Umbilical cord (tissue), 2 donors: ENCODE results near the gene ZCWPW1. TPM values are rescaled to one million over a fixed set of nuclear protein-coding genes. Genes with fewer than 3 reads are reported as not detected.
"Not testable (repeated sequence)": the region's sequence is repeated elsewhere in the genome, so short reads cannot be mapped to it uniquely, and the experiment has no call there.

Experiments
- DNase-seq: peaks from one replicate; pipeline ENCODE4 v3.0.0-alpha.2; 2015; ENCODE audit warnings: low spot score
- total RNA-seq: library from RNA; depleted of rRNA; stranded (reverse); fragments of >200 nt; gene quantifications from one replicate; pipeline ENCODE4 v1.2.3, GENCODE V29; 2014; ENCODE audit warnings: low replicate concordance; ENCODE audit not compliant: insufficient read depth

Gene ZCWPW1
- total RNA-seq, 1 donor from 2014 or later, result 11.8 TPM

DNA sequence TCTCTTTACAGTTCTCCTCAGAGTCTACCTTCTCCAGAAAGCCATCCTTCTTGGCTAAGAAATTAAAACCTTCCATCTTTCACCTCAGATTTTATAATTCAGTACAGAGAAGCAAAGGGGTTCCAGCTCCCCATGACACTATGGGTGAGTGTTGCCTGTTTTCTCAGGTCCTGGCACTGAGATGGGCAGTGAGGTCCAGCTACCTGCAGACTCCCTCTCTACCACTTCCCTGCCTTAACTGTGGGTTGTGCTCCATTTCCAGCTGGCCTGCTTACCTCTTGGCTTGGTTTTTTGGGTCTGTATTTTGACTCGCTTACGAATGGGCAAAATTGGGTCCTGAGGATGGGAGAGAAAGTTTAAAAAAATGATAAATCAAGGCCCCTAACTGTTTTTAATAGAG is 26.3 kb downstream of the ZCWPW1 start:
- no peak for DNase-seq

DNA sequence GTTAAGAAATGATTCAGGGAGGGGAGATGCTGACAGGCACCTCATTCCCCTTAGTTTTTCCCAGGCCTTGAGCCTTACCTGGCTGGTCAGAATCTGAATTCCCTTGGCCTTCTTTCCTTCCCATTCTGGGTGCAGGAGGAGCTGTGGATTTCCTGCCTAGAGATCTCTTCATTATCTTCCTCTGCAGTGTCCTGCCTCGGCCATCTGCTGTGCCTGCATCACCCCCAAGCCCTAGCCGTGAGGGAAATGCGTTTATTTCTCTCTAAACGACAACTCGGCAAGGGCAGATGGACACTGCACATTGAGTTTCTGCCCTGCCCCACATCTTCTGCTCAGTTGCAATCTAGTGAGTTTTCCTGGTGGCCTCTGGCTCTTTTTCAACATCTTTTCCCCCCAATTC is 26.7 kb downstream of the ZCWPW1 start:
- DNase-seq, result no peak

DNA sequence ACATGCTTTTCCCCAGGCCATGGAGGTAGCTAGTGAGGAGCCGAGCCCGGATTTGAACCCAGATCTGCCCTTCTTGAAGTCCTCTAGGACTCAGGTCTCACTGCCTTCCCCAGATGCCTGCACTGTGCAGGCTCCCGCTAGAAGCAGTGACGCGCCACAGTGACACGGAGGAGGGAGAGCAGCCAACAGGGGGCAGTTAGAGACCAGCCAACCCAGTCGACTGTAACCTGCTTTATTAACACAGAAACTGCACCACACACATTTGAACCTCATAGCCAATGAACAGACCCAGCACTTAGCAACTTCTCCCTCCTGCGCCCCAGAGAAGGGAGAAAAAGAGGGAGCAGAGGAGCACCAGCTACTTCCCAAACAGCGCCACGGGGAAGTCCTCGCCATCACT is 27.8 kb downstream of the ZCWPW1 start:
- no peak for DNase-seq

DNA sequence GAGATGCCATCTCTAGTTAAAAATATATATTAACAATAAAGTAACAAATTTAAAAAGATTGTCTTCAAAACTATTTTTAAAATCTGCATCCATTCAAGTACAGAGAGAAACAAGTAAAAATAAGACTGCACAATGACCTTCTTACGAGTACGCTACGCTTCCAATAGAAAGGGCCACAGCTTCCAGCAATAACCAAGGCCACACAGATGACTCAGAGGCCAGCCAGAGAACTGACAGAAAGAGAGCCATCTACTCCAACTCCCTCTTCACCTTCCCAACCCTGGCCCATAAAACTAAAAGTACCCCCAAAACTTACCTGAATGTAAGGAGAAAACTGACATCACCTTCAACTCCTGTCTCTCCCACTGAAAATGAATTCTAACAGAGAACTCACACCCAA is 28.5 kb downstream of the ZCWPW1 start:
- no peak for DNase-seq

DNA sequence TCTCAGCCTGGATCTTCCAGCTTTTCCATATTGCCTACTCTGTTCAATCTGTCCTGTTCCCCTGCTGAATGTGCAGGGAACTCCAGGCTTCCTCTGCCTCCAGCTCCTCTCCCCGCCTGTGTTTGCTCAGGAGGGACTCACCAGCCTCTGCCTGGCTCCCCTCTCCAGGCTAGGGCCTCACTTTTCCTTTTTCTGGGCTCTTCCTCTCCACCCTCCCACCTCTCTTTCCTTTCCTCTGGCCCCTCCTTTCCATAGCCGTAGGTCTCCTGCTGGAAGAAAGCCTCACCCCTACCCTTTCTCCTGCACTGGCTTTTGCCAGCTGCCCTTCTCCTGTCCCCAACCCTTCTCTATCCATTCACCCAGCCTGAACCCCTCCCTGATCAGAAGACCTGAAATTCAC is 30.3 kb downstream of the ZCWPW1 start:
- DNase-seq, result no peak

DNA sequence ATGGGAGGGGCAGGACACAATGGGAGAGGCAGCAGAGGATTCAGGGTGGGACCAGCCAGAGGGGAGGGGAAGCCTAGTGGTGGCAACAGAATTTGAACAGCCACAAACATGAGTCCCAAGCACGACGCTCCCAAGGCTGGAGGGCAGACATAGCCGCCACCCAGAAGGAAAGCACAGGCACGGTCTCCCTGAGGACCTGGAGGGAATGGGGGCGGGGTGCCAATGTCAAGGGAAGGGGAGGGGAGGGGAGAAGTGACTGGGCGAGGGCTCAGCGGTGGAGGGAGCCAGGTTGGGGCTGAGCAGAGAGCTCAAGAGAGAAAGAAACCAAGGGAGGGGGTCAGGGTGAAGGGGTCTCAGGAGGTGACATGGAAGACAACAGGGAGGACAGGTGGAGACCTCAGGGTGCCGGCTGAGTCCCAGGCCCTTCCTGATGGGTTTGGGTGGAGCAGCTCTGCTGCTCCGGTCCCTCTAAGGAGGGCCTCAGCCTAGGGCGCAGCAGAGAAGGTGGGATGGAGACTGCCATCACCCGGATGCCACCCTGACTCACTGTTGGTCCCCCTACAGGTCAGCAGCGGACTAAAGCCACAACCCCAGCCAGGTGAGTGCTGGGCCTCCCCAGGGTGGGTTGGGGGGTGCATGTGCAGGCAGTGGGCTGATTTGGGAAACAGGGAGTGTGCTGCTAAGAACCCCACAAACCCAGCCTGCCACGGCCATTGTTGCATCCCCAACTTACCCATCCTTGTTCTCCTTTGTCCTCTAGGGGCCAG is 31.0 kb downstream of the ZCWPW1 start:
- no peak for DNase-seq

DNA sequence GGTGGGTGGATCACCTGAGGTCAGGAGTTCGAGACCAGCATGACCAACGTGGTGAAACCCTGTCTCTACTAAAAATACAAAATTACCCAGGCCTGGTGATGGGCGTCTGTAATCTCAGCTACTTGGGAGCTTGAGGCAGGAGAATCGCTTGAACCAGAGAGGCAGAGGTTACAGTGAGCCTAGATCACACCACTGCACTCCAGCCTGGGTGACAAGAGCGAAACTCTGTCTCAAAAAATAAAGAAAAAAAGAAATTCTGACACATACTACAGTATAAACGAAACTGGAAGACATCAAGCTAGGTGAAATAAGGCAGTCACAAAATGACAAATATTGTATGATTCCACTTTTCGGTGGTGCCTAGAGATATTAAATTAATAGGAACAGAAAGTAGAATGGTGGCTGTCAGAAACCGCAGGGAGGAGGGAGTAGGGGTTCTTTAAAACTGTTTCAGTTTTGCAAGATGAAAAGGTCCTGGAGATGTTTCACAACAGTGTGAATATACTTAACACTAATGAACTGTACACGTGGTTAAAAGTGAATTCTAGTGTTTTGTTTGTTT is 32.0 kb downstream of the ZCWPW1 start:
- no peak for DNase-seq

DNA sequence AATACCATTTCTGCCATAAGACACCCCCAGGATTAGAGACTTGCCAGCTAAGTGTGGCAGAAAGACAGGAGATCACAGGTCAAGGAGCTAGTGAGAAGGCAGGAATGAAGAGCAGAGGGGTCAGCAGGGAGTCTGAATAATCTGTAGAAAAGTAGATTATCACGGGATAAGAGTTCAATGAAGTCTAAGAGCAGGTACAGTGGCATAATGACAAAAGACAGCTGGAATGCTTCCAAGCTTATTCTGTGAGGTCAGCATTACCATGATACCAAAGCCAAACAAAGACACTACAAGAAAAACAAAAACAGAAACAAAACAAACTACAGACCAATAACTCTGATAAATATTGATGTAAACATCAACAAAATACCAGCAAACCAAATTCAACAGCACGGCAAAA is 34.4 kb downstream of the ZCWPW1 start:
- no peak for DNase-seq

DNA sequence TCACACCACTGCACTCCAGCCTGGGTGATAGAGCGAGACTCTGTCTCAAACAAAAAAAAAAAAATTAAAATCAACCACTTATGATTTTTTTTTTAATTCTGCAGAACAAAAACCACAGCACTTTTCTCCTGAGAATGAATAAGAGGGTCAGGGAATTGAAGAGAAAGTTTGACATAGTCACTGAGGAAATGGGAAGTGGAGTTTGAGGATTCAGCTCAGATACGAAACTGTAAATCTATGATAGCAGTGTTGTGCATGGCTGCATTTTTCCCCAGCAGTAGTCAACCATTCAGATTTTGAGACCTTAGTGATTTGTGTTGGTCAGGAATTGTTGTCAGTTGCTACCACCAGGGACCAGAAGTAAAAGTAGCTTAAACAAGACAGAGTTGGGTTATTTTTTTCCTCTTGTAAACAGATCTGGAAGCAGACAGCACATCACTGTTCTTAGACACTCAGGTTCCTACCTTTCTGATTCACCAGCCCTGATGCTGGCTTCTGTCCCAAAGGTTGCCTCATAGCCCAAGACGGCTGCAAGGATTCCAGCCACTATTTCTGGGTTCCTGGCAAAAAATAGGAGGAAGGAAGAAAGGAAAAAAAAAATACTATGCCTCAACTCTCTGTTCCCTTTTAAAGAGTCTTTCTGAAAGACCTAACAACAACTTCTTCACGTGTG is 35.1 kb downstream of the ZCWPW1 start:
- no peak for DNase-seq

DNA sequence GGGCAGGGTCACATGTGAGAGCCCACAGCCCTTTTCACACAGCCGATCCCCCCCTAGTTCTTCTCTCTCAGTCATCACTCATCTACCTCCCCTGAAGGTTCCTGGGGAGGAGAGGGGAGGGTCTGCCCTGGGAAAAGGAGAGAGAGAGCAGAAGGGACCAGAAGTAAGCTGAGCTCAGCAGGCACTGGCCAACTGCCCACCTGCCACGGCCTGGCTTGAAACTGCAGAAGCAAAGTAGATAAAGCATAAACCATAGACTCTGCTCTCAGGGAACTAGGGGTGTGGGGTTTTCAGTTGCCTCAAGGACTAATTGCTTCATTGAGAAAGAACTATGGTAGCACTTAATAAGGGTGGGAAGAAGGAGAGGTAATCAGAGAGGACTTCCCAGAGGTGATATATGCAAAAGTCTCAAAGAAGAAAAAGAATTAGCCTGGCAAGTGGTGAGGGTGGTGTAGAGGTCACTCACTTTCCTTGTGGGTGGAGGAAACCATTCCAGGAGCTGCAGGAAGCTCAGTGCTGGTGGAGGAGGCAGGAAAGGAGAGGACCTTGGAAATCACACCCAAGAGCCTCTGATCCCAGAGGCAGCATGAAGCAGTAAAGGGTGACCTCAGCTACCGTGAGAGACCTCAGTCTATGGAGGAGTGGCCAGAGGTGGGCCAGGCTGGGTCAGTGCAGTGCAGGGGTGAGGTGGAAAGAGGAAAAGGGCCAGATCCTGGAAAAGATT is 38.1 kb downstream of the ZCWPW1 start:
- no peak for DNase-seq

DNA sequence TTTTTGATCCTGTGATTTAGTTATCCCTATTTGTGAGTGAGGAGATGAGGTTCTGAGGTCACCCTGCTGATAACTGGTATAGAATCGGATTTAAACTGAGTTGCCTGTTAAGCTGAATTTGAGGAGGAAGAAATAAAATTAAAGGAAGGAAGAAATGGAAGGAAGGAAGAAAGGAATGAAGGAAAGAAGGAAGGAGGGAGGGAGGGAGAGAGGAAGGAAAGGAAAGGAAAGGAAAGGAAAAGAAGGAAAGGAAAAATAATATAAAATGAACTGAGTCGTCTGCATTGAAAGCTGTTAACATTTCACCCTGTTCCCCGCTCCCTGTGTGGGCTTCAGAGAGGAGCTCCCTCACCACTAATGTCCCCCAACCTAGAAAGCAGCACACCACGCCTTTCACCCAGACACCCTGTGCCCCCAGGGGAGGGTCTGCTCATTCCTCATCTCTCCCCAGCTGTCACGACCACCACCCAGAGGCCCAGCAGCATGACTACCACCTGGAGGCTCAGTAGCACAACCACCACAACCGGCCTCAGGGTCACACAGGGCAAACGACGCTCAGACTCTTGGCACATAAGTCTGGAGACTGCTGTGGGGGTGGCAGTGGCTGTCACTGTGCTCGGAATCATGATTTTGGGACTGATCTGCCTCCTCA is 38.9 kb downstream of the ZCWPW1 start:
- DNase-seq, result no peak

DNA sequence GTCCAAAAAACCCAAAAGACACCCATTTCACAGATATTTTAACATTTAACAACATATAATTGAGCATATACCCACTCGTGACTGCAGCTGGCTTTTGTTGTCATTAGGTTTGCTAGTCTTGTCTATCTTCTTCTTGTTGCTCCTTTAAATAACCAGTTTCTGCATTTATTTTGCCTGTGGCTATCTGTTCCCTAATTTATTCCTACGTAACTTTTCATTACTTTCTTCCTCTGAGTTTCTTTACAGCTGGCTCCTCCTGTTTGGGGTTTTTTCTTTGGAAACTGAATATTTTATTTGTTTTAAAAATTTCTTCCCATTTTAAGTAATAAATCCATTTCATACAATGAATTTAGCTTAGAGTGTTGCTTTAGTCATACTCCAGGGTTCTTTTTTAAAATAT is 40.8 kb downstream of the ZCWPW1 start:
- no peak for DNase-seq

DNA sequence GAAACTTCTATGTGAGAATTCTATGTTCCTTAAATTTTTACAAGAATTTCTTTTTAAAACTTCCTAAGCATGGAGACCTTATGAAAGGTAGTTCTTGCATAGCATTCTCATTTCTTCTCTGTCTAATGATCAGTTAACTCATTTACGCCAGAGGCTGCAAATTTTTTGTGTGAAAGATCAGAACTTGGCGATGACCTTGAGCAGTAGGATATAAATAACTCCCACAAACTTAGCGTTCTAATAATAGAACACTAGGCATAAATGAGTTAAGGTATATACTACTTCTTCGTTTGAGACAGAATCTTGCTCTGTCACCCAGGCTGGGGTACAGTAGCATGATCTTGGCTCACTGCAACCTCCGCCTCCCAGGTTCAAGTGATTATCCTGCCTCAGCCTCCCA is 41.6 kb downstream of the ZCWPW1 start:
- DNase-seq, result no peak

DNA sequence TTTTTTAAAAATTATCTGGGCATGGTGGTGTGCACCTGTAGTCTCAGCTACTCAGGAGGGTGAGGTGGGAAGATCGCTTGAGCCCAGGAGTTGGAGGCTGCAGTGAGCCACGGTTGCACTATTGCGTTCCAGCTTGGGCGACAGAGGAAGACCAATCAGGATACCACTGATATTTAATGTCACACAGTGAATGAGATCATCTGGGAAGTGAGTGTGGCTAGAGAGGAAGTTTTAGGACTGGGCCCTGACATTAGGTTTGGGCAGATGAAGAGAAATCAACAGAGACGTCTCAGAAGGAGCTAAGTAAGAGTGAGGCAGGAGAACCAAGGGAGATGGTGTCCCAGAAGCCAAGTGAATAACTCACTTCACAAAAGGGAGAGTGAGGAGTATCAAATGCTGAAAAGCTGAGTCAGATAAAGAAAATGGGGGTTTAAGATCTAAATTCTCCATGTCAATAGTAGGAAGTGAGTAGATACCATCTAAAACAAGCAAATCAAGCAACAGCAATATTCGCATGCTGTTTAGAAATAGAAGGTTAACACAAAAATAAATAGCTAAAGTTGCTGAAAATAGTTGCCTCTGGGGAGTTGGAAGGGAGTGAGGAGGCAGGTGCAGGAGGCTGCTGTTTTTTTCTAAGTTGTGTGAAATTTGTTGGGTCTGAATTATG is 43.7 kb downstream of the ZCWPW1 start:
- no peak for DNase-seq

DNA sequence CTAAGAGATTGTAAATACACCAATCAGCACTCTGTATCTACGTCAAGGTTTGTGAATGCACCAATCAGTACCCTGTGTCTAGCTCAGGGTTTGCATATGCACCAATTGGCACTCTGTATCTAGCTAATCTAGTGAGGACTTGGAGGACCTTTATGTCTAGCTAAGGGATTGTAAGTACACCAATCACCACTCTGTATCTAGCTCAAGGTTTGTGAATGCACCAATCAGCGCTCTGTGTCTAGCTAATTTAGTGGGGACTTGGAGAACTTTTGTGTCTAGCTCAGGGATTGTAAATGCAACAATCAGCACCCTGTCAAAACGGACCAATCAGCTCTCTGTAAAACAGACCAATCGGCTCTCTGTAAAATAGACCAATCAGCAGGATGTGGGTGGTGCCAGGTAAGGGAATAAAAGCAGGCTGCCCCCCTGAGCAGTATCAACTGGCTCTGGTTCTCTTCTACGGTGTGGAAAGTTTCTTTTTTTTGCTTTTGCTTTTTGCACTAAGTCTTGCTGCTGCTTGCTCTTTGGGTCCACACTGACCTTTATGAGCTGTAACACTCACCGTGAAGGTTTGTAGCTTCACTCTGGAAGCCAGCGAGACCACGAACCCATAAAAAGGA is 46.2 kb downstream of the ZCWPW1 start:
- DNase-seq, result not testable (repeated sequence)

DNA sequence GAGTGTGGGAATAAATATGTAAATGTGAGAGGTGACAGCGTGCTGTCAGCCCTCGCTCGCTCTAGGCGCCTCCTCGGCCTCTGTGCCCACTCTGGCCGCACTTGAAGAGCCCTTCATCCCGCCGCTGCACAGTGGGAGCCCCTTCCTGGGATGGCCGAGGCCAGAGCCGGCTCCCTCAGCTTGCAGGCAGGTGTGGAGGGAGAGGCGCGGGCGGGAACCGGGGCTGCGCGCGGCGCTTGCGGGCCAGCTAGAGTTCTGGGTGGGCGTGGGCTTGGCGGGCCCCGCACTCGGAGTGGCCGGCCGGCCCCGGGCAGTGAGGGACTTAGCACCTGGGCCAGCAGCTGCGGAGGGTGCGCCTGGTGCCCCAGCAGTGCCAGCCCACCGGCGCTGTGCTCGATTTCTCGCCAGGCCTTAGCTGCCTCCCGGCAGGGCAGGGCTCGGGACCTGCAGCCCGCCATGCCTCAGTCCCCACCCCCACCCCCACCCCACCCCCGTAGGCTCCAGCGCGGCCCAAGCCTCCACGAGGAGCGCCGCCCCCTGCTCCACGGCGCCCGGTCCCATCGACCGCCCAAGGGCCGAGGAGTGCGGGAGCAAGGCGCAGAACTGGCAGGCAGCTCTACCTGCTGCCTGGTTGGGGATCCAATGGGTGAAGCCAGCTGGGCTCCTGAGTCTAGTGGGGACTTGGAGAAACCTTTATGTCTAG is 46.8 kb downstream of the ZCWPW1 start:
- not testable (repeated sequence) for DNase-seq

DNA sequence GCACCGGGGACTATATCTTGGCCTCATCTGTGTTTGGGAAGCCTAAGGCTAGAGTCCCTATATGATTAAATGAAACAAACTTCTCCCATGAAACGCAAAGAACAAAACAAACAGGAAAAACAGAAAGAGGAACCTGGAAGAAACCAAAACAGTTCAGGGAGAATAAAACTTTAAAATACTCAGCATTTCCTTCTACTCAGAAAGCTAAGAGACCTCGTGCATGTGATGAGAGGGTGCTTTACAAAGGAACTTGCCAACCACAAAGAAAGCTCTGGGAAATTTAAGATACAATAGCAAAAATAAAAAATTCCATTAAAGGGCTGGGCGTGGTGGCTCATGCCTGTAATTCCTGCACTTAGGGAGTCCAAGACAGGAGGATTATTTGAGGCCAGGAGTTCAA is 48.3 kb downstream of the ZCWPW1 start:
- no peak for DNase-seq

DNA sequence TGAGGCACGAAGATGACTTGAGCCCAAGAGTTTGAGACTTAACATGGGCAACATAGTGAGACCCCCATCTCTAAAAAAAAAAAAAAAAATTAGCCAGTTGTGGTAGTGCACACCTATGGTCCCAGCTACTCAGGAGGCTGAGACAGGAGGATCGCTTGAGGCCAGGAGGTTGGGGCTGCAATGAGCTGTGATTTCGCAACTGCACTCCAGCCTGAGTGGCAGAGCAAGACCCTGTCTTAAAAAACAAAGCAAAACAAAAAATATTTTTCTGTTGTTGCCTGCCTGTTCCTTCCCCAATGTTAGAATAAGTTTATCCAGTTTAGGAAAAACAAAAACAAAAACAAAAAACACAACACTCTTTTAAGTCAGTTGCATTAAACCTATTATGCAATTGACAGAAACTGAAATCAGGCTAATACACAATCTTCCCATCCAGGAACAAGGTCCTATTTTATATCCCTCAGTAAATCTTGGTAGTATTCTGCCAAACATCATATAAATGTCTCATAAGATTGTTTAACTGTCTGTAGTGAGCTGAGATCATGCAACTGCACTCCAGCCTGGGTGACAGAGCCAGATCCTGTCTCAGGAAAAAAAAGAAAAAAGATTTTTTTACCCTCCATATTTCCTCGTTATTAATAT is 50.3 kb downstream of the ZCWPW1 start:
- peak; percentile 82 for DNase-seq

DNA sequence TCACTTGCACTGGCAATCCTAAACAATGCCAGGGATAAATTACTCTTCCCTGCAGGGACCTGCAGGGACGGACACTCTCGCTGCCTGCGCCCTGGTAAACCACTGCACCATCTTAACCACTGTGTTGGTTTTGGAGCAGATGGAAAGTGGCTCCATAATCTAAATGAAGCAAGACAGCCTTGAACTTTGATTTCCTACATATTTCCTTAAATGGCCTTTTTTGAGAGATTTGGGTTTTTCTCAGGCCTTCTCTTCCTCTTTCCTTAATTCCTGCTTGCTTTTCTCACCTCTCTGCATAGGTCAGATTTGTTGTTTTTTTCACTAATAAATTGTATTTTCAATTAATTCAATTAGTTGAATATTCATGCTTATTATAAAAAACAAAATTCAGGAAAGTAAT is 52.4 kb downstream of the ZCWPW1 start:
- DNase-seq, result no peak

DNA sequence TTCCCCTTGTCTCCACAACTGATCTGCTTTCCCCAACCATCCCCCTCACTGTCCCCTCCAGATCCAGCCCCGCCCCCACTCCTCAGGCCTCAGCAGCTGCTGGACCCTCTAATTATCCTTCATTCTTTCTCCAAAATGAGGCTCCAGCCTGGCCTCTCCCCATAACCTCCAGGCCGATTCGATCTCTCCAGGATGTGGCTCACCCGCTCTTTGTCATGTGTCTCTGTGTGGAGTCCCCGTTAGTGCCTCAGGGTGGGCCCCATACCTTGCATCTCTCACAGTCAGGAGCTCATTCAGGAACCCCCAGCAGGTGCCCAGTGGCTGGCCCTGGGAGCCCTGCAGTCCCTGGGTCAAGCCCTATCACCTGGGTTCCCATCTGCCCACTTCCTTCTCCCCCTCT is 53.9 kb downstream of the ZCWPW1 start:
- no peak for DNase-seq
